Duodenal mucosa (tissue), 2 donors: ENCODE measurements around the gene CSK.

ENCODE experiments used
- H3K27ac ChIP-seq: one replicate; pipeline ENCODE4 v1.7.0; 2013; ENCODE audit warnings: low read depth, low read length
- H3K27me3 ChIP-seq, 2 donors: one replicate each; pipeline ENCODE4 v1.7.0; 2013; ENCODE audit warnings: low read length in 2 of 2, control low read depth in 1 of 2; ENCODE audit not compliant: insufficient read depth in 2 of 2, control insufficient read depth in 1 of 2
- H3K36me3 ChIP-seq, 2 donors: one replicate each; pipeline ENCODE4 v1.7.0; 2013; ENCODE audit warnings: low read length in 2 of 2, control low read depth in 1 of 2; ENCODE audit not compliant: insufficient read depth in 2 of 2, control insufficient read depth in 1 of 2
- H3K4me1 ChIP-seq, 2 donors: one replicate each; pipeline ENCODE4 v1.7.0; 2013; ENCODE audit warnings: low read length in 2 of 2, control low read depth in 1 of 2; ENCODE audit not compliant: insufficient read depth in 2 of 2, control insufficient read depth in 1 of 2
- H3K4me3 ChIP-seq, 2 donors: one replicate each; pipeline ENCODE4 v1.7.0; 2013; ENCODE audit warnings: low read length in 2 of 2, low read depth in 1 of 2
- H3K9ac ChIP-seq, 2 donors: one replicate each; pipeline ENCODE4 v1.7.0; 2013; ENCODE audit warnings: low read length in 2 of 2, low read depth in 1 of 2
- H3K9me3 ChIP-seq, 2 donors: one replicate each; pipeline ENCODE4 v1.7.0; 2013; ENCODE audit warnings: low read length in 2 of 2, control low read depth in 1 of 2; ENCODE audit not compliant: control insufficient read depth in 1 of 2

CSK gene

DNA sequence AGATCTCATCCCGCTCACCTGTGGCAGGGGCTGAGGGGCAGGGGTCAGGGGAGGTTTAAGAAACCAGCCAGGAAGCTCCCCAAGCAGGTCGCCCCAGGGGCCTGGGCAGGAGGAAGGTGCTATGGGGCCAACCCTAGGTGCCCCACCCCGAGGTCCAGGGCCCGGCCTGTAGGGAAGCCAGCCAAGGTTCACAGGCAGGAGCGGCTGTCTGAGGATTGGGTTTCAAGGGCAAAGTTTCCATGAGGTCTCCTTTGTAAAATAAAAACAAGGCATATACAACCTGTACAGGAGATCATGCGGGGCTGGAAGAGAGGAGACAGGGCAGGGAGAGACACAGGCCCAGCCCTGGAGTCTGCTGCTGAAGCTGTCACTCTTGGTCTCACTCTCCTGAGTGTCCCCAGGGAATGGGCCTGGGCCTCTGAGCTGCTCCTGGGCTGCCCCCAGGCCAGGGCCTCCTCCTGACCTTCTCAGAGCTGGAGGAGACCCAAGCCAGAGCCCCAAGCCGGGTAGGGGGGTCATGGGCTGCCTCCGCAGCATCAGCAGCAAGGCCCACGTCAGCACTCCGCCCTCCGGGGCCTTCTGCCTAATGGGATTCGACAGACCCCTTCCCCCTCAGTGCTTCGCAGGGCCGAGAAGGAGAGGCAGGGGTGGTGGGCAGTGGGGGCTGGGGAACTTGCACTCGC is 50.1 kb downstream of the CSK start:
- peak overlapping the region in 1 of 2 donors; percentile 49 for H3K9ac ChIP-seq
- peaks cover 10 to 16% of the 10 kb centered on the region in 2 donors for H3K27me3 ChIP-seq
- peaks cover 5 to 7% of the 10 kb centered on the region in 2 donors for H3K36me3 ChIP-seq
- peak overlapping the region in 1 of 2 donors; percentile 12 for H3K4me3 ChIP-seq
- peaks cover 23 to 24% of the 10 kb centered on the region in 2 donors for H3K4me1 ChIP-seq
- H3K27ac ChIP-seq = peak overlapping the region; percentile 58
- H3K9me3 ChIP-seq = no peaks in the 10 kb centered on the region

DNA sequence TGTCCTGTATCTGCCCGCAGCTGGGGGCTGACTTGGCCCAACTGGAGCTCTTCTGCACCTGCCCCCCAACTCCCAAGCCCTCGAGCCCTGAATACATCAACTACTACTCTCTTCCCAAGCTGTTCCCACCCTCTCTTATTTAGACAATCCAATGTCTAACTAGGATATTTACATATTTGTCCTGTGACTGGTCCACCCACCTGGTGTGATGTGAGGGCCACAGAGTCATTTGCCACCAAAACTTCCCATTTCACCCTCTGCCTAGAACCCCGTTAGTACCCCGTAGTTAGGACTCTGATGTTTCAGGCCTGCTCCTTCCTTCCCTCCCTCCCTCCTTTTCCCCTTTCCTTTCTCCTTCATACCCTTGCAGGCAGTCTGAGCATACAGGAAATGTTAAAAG is 50.9 kb downstream of the CSK start:
- H3K4me1 ChIP-seq = peaks cover 23 to 24% of the 10 kb centered on the region in 2 donors
- H3K36me3 ChIP-seq = peaks cover 7 to 8% of the 10 kb centered on the region in 2 donors
- no peaks in the 10 kb centered on the region for H3K9me3 ChIP-seq
- peaks cover 4 to 9% of the 10 kb centered on the region in 2 donors for H3K27me3 ChIP-seq
- no peak overlapping the region for H3K4me3 ChIP-seq
- H3K27ac ChIP-seq = no peak overlapping the region
- peak overlapping the region in 1 of 2 donors; percentile 49 for H3K9ac ChIP-seq

DNA sequence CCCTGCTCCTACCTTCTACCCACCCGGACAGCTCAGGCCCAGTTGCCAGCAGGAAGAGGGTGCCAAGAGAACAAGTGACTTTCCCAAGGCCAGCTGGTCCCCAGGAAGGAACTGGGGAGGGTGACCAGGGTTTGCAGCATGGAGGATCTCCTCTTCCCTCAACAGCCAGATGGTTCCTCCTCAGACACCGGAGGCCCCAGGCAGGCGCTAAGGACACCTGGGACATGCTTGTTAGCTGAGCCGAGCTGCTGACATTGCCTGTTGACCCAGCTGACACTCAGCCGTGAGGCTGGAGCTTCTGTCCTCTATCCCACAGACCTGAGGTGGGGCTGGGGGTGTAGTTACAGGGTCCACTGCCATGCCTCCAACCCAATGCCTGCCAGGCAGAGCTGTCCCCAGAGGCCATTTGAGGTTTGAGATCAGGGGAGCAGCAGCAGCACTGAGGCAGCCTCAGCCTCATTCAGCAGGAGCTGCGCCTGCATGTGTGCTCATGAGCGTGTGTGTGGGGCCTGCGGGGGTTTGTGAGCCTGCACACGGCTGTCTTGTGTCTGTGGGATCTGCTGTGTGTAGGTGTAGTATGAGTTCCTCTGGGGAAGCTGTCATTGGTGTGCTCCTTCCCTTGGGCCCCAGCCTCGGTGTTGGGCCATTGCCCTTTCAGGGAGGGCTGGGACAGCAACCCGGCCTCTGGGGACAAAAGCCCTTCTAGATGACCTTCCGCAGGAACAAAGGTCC is 51.7 kb downstream of the CSK start:
- peaks cover 23 to 24% of the 10 kb centered on the region in 2 donors for H3K4me1 ChIP-seq
- H3K36me3 ChIP-seq = peaks cover 7 to 15% of the 10 kb centered on the region in 2 donors
- peaks cover 0 to 3% of the 10 kb centered on the region in 2 donors for H3K27me3 ChIP-seq
- H3K27ac ChIP-seq = no peak overlapping the region
- no peaks in the 10 kb centered on the region for H3K9me3 ChIP-seq
- H3K4me3 ChIP-seq = no peak overlapping the region
- H3K9ac ChIP-seq = no peak overlapping the region

DNA sequence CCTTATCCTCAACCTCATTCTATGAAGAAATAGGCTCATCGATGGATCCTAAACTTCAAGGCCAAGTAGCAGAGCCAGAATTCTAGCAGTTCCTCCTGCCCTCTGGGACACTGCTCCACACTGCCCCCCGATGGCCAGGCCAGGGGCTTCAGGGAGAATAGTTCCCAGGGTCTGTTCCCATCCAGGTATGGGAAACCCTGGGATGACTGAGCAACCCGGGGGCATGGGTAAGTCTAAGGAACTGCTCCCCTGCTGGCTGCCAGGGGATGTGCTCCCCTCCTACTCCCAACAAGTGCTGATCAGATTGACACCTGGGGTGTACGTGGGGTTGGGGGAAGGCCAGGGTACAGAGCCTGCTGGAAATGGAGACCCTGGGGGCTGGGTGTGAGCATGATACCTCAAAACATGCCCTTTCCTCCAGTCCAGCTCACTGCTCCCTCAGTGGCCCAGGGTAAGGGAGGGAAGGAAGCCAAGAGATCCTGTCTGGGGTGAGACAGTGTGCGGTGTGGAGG is 53.5 kb downstream of the CSK start:
- H3K27ac ChIP-seq = no peak overlapping the region
- no peaks in the 10 kb centered on the region for H3K9me3 ChIP-seq
- no peaks in the 10 kb centered on the region for H3K27me3 ChIP-seq
- H3K9ac ChIP-seq = no peak overlapping the region
- H3K4me3 ChIP-seq = no peak overlapping the region
- H3K36me3 ChIP-seq = peaks cover 7 to 33% of the 10 kb centered on the region in 2 donors
- H3K4me1 ChIP-seq = peaks cover 23 to 24% of the 10 kb centered on the region in 2 donors

DNA sequence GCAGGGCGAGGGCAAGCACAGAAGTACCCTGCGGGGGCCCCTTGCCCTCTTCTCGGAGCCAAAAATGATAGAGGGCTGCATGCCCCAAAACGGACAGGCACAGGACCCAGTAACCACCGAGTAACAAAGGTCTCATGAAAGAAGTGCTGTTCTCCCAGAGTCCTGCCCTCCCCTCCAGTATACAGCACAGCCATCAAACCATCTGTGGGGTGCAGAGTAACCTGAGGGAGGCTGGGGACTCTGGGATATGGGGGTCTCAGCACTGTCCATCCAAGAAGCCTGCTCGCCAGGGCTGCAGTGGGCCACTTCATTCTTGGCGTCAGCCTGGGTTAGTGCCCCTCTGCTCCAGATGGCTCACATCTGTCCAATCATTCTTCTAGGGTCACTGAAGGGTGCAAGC is 55.0 kb downstream of the CSK start:
- H3K27ac ChIP-seq = no peak overlapping the region
- no peaks in the 10 kb centered on the region for H3K9me3 ChIP-seq
- no peak overlapping the region for H3K9ac ChIP-seq
- H3K27me3 ChIP-seq = no peaks in the 10 kb centered on the region
- H3K36me3 ChIP-seq = peaks cover 7 to 36% of the 10 kb centered on the region in 2 donors
- H3K4me3 ChIP-seq = no peak overlapping the region
- H3K4me1 ChIP-seq = peaks cover 30% of the 10 kb centered on the region in 2 donors

DNA sequence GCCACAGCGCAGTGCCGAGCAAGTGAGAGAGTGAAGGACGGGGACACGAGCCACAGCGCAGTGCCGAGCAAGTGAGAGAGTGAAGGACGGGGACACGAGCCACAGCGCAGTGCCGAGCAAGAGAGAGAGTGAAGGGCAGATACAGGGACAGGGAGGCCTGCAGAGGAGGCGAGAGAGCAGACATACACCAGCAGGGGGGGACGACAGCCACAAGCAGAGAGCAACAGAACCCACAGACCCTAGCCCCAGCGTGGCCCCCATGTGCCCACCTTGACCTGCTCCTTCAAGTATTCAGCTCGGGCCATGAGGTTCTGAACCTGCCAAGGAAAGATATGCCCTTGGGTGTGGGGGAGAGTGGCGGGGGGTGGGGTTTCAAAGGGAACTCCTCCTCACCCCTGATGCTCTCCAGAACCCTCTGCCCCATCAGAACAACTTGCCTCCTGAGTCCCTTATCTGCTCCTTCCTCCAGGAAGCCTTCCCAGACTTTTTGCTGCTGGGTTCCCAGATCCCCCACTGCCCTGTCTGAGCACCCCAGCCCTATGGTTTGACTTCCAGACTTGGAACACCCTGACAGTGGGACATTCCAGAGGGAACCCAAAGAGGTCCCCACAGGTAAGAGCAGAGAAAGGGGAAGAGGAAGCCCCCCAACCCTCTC is 55.7 kb downstream of the CSK start:
- H3K27me3 ChIP-seq = no peaks in the 10 kb centered on the region

DNA sequence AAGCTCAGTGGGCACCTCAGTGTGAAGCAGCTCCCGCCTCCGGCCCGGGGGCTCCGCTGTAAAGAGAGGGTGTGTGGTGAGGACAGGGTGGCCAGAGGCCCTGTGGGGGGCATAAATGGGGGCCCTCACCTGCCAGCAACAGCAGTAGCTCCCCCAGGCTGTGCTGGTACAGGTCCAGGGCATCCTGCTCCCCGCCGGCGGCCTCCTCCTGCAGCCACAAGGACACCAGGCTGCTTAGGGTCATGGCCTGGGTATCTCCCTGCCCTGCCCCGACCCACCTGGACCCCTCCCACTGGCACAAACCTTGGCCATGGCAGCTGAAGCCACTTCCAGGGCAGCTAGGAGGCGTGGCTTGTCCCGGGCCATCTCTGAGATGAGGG is 56.2 kb downstream of the CSK start:
- H3K4me1 ChIP-seq = peaks cover 23 to 25% of the 10 kb centered on the region in 2 donors
- H3K27me3 ChIP-seq = no peaks in the 10 kb centered on the region
- no peak overlapping the region for H3K27ac ChIP-seq
- H3K4me3 ChIP-seq = no peak overlapping the region
- H3K9ac ChIP-seq = no peak overlapping the region
- H3K36me3 ChIP-seq = peaks cover 7 to 36% of the 10 kb centered on the region in 2 donors
- H3K9me3 ChIP-seq = no peaks in the 10 kb centered on the region

More for the DNA sequence above, 55.7 kb downstream of the CSK start:
- H3K36me3 ChIP-seq = peaks cover 7 to 36% of the 10 kb centered on the region in 2 donors
- no peak overlapping the region for H3K27ac ChIP-seq
- H3K9me3 ChIP-seq = no peaks in the 10 kb centered on the region
- no peak overlapping the region for H3K4me3 ChIP-seq
- peaks cover 27 to 28% of the 10 kb centered on the region in 2 donors for H3K4me1 ChIP-seq
- no peak overlapping the region for H3K9ac ChIP-seq

GRCh38 chr15:74838746-74839525 is 57.1 kb downstream of the CSK start:
- Histone ChIP-seq H3K27me3 (no peaks in the 10 kb centered on the region), H3K4me1 (peaks cover 25 to 27% of the 10 kb centered on the region in 2 donors), H3K27ac (no peak overlapping the region), H3K36me3 (peaks cover 7 to 36% of the 10 kb centered on the region in 2 donors), H3K9me3 (no peaks in the 10 kb centered on the region), H3K4me3 (no peak overlapping the region), H3K9ac (no peak overlapping the region)

- H3K9ac ChIP-seq = no peak overlapping the region
- no peaks in the 10 kb centered on the region for H3K9me3 ChIP-seq
- no peaks in the 10 kb centered on the region for H3K27me3 ChIP-seq
- peaks cover 7 to 36% of the 10 kb centered on the region in 2 donors for H3K36me3 ChIP-seq
- no peak overlapping the region for H3K27ac ChIP-seq
- H3K4me3 ChIP-seq = no peak overlapping the region
- peaks cover 28 to 32% of the 10 kb centered on the region in 2 donors for H3K4me1 ChIP-seq
These were observed 57.9 kb downstream of the CSK start for GRCh38 chr15:74839526-74840395.
